Endothelial cell of umbilical vein (primary cell): ENCODE results near the gene C22orf42. TPM values are rescaled to one million over a fixed set of nuclear protein-coding genes. Genes with fewer than 3 reads are reported as not detected.

Experiments used
- BruUV-seq: library from RNA; stranded (reverse); fragments of 400-500 nt; replicated peaks from 2 replicates; lab custom pipeline; 2021; lab: Mats Ljungman, UMichigan
- CTCF ChIA-PET: fragments of 300-600, 350-600 bp; sonication (Branson Sonifier 250); formaldehyde crosslinking; loops from one replicate; lab custom pipeline; 2021; ENCODE audit warnings: antibody characterized with exemption, inconsistent platforms; lab: Charles Lee
- POLR2A ChIA-PET: fragments of 300-600, 350-600 bp; sonication (Branson Sonifier 250); formaldehyde crosslinking; loops from one replicate; lab custom pipeline; 2021; ENCODE audit warnings: antibody characterized with exemption, inconsistent platforms; lab: Charles Lee
- DNase-seq: peaks from one replicate; pipeline ENCODE4 v3.0.0-alpha.2; 2011; ENCODE audit warnings: low read depth, low spot score
- FAIRE-seq: peaks from 2 replicates; lab custom pipeline; 2011; peaks lifted over from hg19 to GRCh38; lab: Jason Lieb, UNC
- H2AFZ ChIP-seq: 2 replicates; pipeline ENCODE4 v1.6.0; 2012; ENCODE audit warnings: low read depth, low read length, control low read depth, inconsistent platforms
- H3K27ac ChIP-seq: 2 replicates; pipeline ENCODE4 v1.5.1; 2011; ENCODE audit warnings: low read depth, mild to moderate bottlenecking, control low read depth, low read length, moderate library complexity; ENCODE audit not compliant: insufficient read depth
- H3K27me3 ChIP-seq, 2 experiments: 2 replicates each; pipeline versions ENCODE4 v1.6.0 to v1.6.1; 2011; ENCODE audit warnings: low read length in 2 of 2, mixed read lengths in 1 of 2; ENCODE audit not compliant: control insufficient read depth in 2 of 2, insufficient read depth in 2 of 2
- H3K36me3 ChIP-seq, 2 experiments: 2 replicates in 1 of 2; 3 replicates in 1 of 2; pipeline ENCODE4 v1.5.1; 2011; ENCODE audit warnings: low read length in 2 of 2, mild to moderate bottlenecking in 1 of 2, moderate library complexity in 1 of 2; ENCODE audit not compliant: control insufficient read depth in 2 of 2, insufficient read depth in 2 of 2; ENCODE audit errors: extremely low read depth in 1 of 2
- H3K4me1 ChIP-seq: 3 replicates; pipeline ENCODE4 v1.5.1; 2011; ENCODE audit warnings: mild to moderate bottlenecking, low read length; ENCODE audit not compliant: control insufficient read depth, insufficient read depth; ENCODE audit errors: extremely low read depth
- H3K4me2 ChIP-seq: 2 replicates; pipeline ENCODE4 v1.6.1; 2011; ENCODE audit warnings: low read length, control low read depth, mixed read lengths; ENCODE audit not compliant: insufficient read depth
- H3K4me3 ChIP-seq, 3 experiments: fragments of 200-600 bp in 1 of 3; sonication (generic), shearing (Covaris generic) in 1 of 3; replicated peaks in 1 of 3; 2 replicates each; pipeline ENCODE4 v1.5.1; 2011 to 2016; ENCODE audit warnings: control low read depth in 3 of 3, low read length in 3 of 3, mild to moderate bottlenecking in 2 of 3, inconsistent platforms in 1 of 3, low read depth in 1 of 3, moderate library complexity in 1 of 3; ENCODE audit not compliant: insufficient read depth in 1 of 3
- H3K79me2 ChIP-seq: 2 replicates; pipeline ENCODE4 v1.6.0; 2012; ENCODE audit warnings: low read length, inconsistent platforms; ENCODE audit not compliant: control insufficient read depth, insufficient read depth
- H3K9ac ChIP-seq: replicated peaks from 2 replicates; pipeline ENCODE3; 2011; ENCODE audit warnings: low read length, control low read depth; ENCODE audit not compliant: insufficient read depth; ENCODE audit errors: extremely low read depth
- H3K9me1 ChIP-seq: replicated peaks from 3 replicates; pipeline ENCODE4 v1.6.0; 2011; ENCODE audit warnings: mild to moderate bottlenecking, low read length; ENCODE audit not compliant: control insufficient read depth, insufficient read depth; ENCODE audit errors: extremely low read depth
- H3K9me3 ChIP-seq: replicated peaks from 2 replicates; pipeline ENCODE4 v1.5.1; 2012; ENCODE audit warnings: low read length, inconsistent platforms; ENCODE audit not compliant: control insufficient read depth, insufficient read depth
- H4K20me1 ChIP-seq: replicated peaks from 2 replicates; pipeline ENCODE3; 2011; ENCODE audit warnings: mild to moderate bottlenecking, low read length; ENCODE audit not compliant: control insufficient read depth, insufficient read depth; ENCODE audit errors: extremely low read depth
- EZH2 ChIP-seq: IDR thresholded peaks from 2 replicates; pipeline ENCODE4 v1.6.1; 2012; ENCODE audit warnings: borderline replicate concordance, low read depth, mild to moderate bottlenecking, moderate library complexity, low read length, inconsistent platforms; ENCODE audit not compliant: severe bottlenecking
- FOS ChIP-seq: IDR thresholded peaks from 2 replicates; pipeline ENCODE4 v1.6.1; 2011; ENCODE audit warnings: mild to moderate bottlenecking, low read length, moderate library complexity, borderline replicate concordance; ENCODE audit not compliant: insufficient read depth
- GATA2 ChIP-seq: IDR thresholded peaks from 2 replicates; pipeline ENCODE4 v1.7.0; 2011; ENCODE audit warnings: low read depth, mild to moderate bottlenecking, moderate library complexity, mixed read lengths, low read length; ENCODE audit not compliant: insufficient read length, insufficient read depth
- JUN ChIP-seq: IDR thresholded peaks from 2 replicates; pipeline ENCODE4 v1.6.1; 2011; ENCODE audit warnings: borderline replicate concordance, low read depth; ENCODE audit not compliant: insufficient read length, insufficient read depth
- MYC ChIP-seq: IDR thresholded peaks from one replicate; pipeline ENCODE4 v1.6.1; 2011; ENCODE audit warnings: mild to moderate bottlenecking, low read depth, low read length
- POLR2A ChIP-seq: IDR thresholded peaks from 2 replicates; pipeline ENCODE4 v1.6.1; 2012; ENCODE audit warnings: low read depth, mild to moderate bottlenecking, control low read depth, low read length
- POLR2AphosphoS5 ChIP-seq: IDR thresholded peaks from 2 replicates; pipeline ENCODE4 v1.6.1; 2012; ENCODE audit warnings: low read depth, mild to moderate bottlenecking, control low read depth, low read length, moderate library complexity; ENCODE audit not compliant: insufficient read depth
- dilution Hi-C: fragments of 300-500 bp; cut with MboI; formaldehyde crosslinking; loops from one replicate; pipeline ENCODE4 v1.15.0; 2019; ENCODE audit warnings: low sequenced_read_pairs; ENCODE audit not compliant: extremely low pct_ligation_motif_present
- intact Hi-C: fragments of 100-400 bp; cut with micrococcal nuclease; formaldehyde crosslinking; loops from one replicate; pipeline ENCODE4 v1.10.0; 2022
- polyA plus RNA-seq, 4 experiments: library from polyadenylated mRNA; depleted of rRNA in 3 of 4; stranded (reverse) in 3 of 4; unstranded in 1 of 4; fragments of >200 nt; gene quantifications; 2 replicates each; pipeline versions ENCODE4 v1.2.1 to v1.2.3, GENCODE V29; 2011 to 2012; ENCODE audit warnings: missing spikeins in 1 of 4
- total RNA-seq: library from RNA; stranded (reverse); gene quantifications from 2 replicates; pipeline ENCODE4 v1.2.3, GENCODE V29; 2021
- TF ChIP-seq, protein P1 (sequence below): IDR thresholded peaks from 2 replicates; pipeline ENCODE4 v1.6.1; 2011; ENCODE audit not compliant: insufficient read depth, insufficient read length
- TF ChIP-seq, protein P2 (sequence below), 2 donors: IDR thresholded peaks; 1 replicate in 1 of 2; 2 replicates in 1 of 2; pipeline ENCODE4 v1.5.1; 2011; ENCODE audit warnings: low read length in 2 of 2, mild to moderate bottlenecking in 2 of 2, moderate library complexity in 2 of 2, control low read depth in 1 of 2, inconsistent platforms in 1 of 2, low read depth in 1 of 2; ENCODE audit not compliant: insufficient read depth in 1 of 2; ENCODE audit errors: extremely low read depth in 1 of 2

Gene C22orf42
- total and polyA plus RNA-seq, 2 donors (not counting 3 experiments of a cell fraction or from before 2014, with no cell fraction given), result not detected

DNA sequence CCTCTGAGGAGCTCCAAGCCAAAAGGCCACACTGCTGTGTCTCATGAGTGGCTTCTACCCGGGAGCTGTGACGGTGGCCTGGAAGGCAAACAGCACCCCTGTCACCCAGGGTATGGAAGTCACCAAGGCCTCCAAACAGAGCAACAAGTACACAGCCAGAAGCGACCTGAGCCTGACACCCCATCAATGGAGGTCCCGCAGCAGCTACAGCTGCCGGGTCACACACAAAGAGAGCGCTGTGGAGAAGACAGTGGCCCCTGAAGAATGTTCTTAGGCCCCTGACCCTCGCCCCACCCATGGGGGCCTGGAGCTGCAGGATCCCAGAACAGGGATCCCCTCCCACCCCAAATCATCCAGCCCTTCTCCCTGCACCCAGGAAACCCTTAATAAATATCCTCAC lies 40.9 kb upstream of the C22orf42 start:
- Histone ChIP-seq H3K27me3 (peaks cover 8 to 22% of the 10 kb centered on the region in 2 experiments), H3K9me1 (no peaks in the 10 kb centered on the region), H3K27ac (no peak overlapping the region), H4K20me1 (no peaks in the 10 kb centered on the region), H3K79me2 (no peaks in the 10 kb centered on the region), H3K4me3 (no peak overlapping the region), H3K36me3 (no peaks in the 10 kb centered on the region), H3K9me3 (no peaks in the 10 kb centered on the region), H3K9ac (no peak overlapping the region), H2AFZ (no peak overlapping the region), H3K4me2 (no peak overlapping the region), H3K4me1 (no peaks in the 10 kb centered on the region)
- ChIA-PET POLR2A (no interaction called here), CTCF (interaction anchor here (1.0 to 4.1 kb wide), 4 partner anchors 67 to 230 kb away, joined by 3 to 29 read pairs (median 4); no protein-coding TSS in a partner anchor)
- no TSS peak for BruUV-seq
- dilution Hi-C loops, result no loop called here
- no peak for TF ChIP-seq MYC
- TF ChIP-seq, protein P1, sequence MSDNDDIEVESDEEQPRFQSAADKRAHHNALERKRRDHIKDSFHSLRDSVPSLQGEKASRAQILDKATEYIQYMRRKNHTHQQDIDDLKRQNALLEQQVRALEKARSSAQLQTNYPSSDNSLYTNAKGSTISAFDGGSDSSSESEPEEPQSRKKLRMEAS, result no peak
- TF ChIP-seq EZH2, result no peak
- no peak for TF ChIP-seq FOS
- TF ChIP-seq POLR2AphosphoS5, result no peak
- no peak for TF ChIP-seq POLR2A
- TF ChIP-seq GATA2, result no peak
- TF ChIP-seq, protein P2, sequence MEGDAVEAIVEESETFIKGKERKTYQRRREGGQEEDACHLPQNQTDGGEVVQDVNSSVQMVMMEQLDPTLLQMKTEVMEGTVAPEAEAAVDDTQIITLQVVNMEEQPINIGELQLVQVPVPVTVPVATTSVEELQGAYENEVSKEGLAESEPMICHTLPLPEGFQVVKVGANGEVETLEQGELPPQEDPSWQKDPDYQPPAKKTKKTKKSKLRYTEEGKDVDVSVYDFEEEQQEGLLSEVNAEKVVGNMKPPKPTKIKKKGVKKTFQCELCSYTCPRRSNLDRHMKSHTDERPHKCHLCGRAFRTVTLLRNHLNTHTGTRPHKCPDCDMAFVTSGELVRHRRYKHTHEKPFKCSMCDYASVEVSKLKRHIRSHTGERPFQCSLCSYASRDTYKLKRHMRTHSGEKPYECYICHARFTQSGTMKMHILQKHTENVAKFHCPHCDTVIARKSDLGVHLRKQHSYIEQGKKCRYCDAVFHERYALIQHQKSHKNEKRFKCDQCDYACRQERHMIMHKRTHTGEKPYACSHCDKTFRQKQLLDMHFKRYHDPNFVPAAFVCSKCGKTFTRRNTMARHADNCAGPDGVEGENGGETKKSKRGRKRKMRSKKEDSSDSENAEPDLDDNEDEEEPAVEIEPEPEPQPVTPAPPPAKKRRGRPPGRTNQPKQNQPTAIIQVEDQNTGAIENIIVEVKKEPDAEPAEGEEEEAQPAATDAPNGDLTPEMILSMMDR (IDR thresholded peaks at IDR 0.05; ENCODE audit: extremely low read depth in 1 of 2, insufficient read depth in 1 of 2, low read depth in 1 of 2, low read length in 2 of 2), result no peak
- no peak for TF ChIP-seq JUN
- DNase-seq, result no peak
- FAIRE-seq, result no peak
- intact Hi-C loops, result no loop called here
